Mesendoderm (in vitro differentiated cells): ENCODE measurements around the gene SELENOV.

ENCODE experiments used
- DNase-seq: peaks from one replicate; pipeline ENCODE4 v3.0.0; 2013
- H2AK5ac ChIP-seq: 2 replicates; pipeline ENCODE4 v1.6.1; 2013; ENCODE audit warnings: low read length, inconsistent platforms
- H2BK120ac ChIP-seq: 2 replicates; pipeline ENCODE4 v1.6.1; 2013; ENCODE audit warnings: low read depth, mild to moderate bottlenecking, low read length, moderate library complexity, mixed read lengths
- H2BK15ac ChIP-seq: replicated peaks from 2 replicates; pipeline ENCODE4 v1.6.1; 2013; ENCODE audit warnings: low read depth, mild to moderate bottlenecking, moderate library complexity
- H2BK5ac ChIP-seq: 2 replicates; pipeline ENCODE4 v1.6.1; 2013; ENCODE audit warnings: low read length, inconsistent platforms
- H3K18ac ChIP-seq: 2 replicates; pipeline ENCODE4 v1.6.1; 2013; ENCODE audit warnings: mild to moderate bottlenecking, low read length, mixed read lengths
- H3K23ac ChIP-seq: one replicate; pipeline ENCODE4 v1.6.1; 2013; ENCODE audit warnings: low read length
- H3K27ac ChIP-seq: 2 replicates; pipeline ENCODE4 v1.5.1; 2013; ENCODE audit warnings: low read depth, mild to moderate bottlenecking, inconsistent platforms, low read length, moderate library complexity
- H3K27me3 ChIP-seq: 2 replicates; pipeline ENCODE4 v1.6.1; 2013; ENCODE audit warnings: low read length, control low read depth, mild to moderate bottlenecking, inconsistent platforms; ENCODE audit not compliant: insufficient read depth, poor library complexity
- H3K36me3 ChIP-seq: 2 replicates; pipeline ENCODE4 v1.6.1; 2013; ENCODE audit warnings: low read length, inconsistent platforms; ENCODE audit not compliant: control insufficient read depth, insufficient read depth
- H3K4ac ChIP-seq: one replicate; pipeline ENCODE4 v1.6.1; 2013; ENCODE audit warnings: low read depth, mild to moderate bottlenecking, low read length, moderate library complexity
- H3K4me1 ChIP-seq: 2 replicates; pipeline ENCODE4 v1.6.1; 2013; ENCODE audit warnings: low read depth, low read length, inconsistent platforms; ENCODE audit not compliant: control insufficient read depth
- H3K4me2 ChIP-seq: 2 replicates; pipeline ENCODE4 v1.6.1; 2013; ENCODE audit warnings: low read length
- H3K4me3 ChIP-seq: 2 replicates; pipeline ENCODE4 v1.5.1; 2013; ENCODE audit warnings: mild to moderate bottlenecking, low read length
- H3K56ac ChIP-seq: one replicate; pipeline ENCODE4 v1.6.1; 2013; ENCODE audit warnings: low read length
- H3K79me1 ChIP-seq: 2 replicates; pipeline ENCODE4 v1.6.1; 2013; ENCODE audit warnings: low read length, inconsistent platforms
- H3K79me2 ChIP-seq: 2 replicates; pipeline ENCODE4 v1.6.1; 2013; ENCODE audit warnings: mild to moderate bottlenecking, low read length; ENCODE audit not compliant: control insufficient read depth, insufficient read depth
- H3K9ac ChIP-seq: 2 replicates; pipeline ENCODE4 v1.6.1; 2013; ENCODE audit warnings: low read length, inconsistent platforms
- H4K5ac ChIP-seq: one replicate; pipeline ENCODE4 v1.6.1; 2013; ENCODE audit warnings: low read length
- H4K8ac ChIP-seq: one replicate; pipeline ENCODE4 v1.6.1; 2013; ENCODE audit warnings: low read depth, mild to moderate bottlenecking, control low read depth, low read length, moderate library complexity
- WGBS: extraction: QIAGEN DNeasy Blood & Tissue Kit; methylation state at CpG from one replicate; pipeline ENCODE4 v1.1.7; 2013; ENCODE audit warnings: low lambda C conversion rate, missing lambda C conversion rate; ENCODE audit not compliant: insufficient coverage; ENCODE audit errors: extremely low coverage; 5-methylcytosine and 5-hydroxymethylcytosine counted together

The SELENOV gene

GRCh38 chr19:39500543-39500942, 14.4 kb upstream of the SELENOV start:
- no peaks in the 10 kb centered on the region for H3K79me1 ChIP-seq
- no peak overlapping the region for H3K23ac ChIP-seq
- H4K5ac ChIP-seq, result no peak overlapping the region
- H2BK15ac ChIP-seq, result no peak overlapping the region
- no peak for DNase-seq
- H3K79me2 ChIP-seq, result no peaks in the 10 kb centered on the region
- H3K56ac ChIP-seq, result no peak overlapping the region
- no CpG with 5 or more reads among the region's 4 CpGs for WGBS
- H3K4ac ChIP-seq, result no peak overlapping the region
- H3K4me3 ChIP-seq, result no peak overlapping the region
- peaks cover 17% of the 10 kb centered on the region for H3K27me3 ChIP-seq
- H3K9ac ChIP-seq, result peak overlapping the region; percentile 31
- no peaks in the 10 kb centered on the region for H3K36me3 ChIP-seq
- no peak overlapping the region for H3K18ac ChIP-seq
- H2AK5ac ChIP-seq, result no peak overlapping the region
- no peak overlapping the region for H3K27ac ChIP-seq
- H3K4me2 ChIP-seq, result peak overlapping the region; percentile 26
- no peak overlapping the region for H2BK120ac ChIP-seq
- no peaks in the 10 kb centered on the region for H3K4me1 ChIP-seq
- H2BK5ac ChIP-seq, result no peak overlapping the region
- H4K8ac ChIP-seq, result no peak overlapping the region

GRCh38 chr19:39501340-39501739, 13.6 kb upstream of the SELENOV start:
- Histone ChIP-seq H2BK15ac (no peak overlapping the region), H3K79me2 (no peaks in the 10 kb centered on the region), H3K36me3 (no peaks in the 10 kb centered on the region), H3K4me3 (no peak overlapping the region), H3K18ac (no peak overlapping the region), H2BK5ac (no peak overlapping the region), H3K27me3 (peaks cover 18% of the 10 kb centered on the region), H3K4me1 (no peaks in the 10 kb centered on the region), H3K4ac (no peak overlapping the region), H3K27ac (no peak overlapping the region), H3K4me2 (no peak overlapping the region), H3K23ac (no peak overlapping the region), H3K79me1 (no peaks in the 10 kb centered on the region), H4K8ac (no peak overlapping the region), H3K56ac (no peak overlapping the region), H2AK5ac (no peak overlapping the region), H4K5ac (no peak overlapping the region), H3K9ac (no peak overlapping the region), H2BK120ac (no peak overlapping the region)
- DNase-seq, result no peak
- WGBS, result no CpG with 5 or more reads among the region's 5 CpGs

- no peak overlapping the region for H2AK5ac ChIP-seq
- no peak overlapping the region for H2BK15ac ChIP-seq
- whole genome bisulfite sequencing, result no CpG with 5 or more reads among the region's 69 CpGs
- H3K18ac ChIP-seq, result no peak overlapping the region
- peak overlapping the region; percentile 31 for H3K56ac ChIP-seq
- no peaks in the 10 kb centered on the region for H3K79me1 ChIP-seq
- H3K36me3 ChIP-seq, result no peaks in the 10 kb centered on the region
- H4K5ac ChIP-seq, result no peak overlapping the region
- H3K79me2 ChIP-seq, result no peaks in the 10 kb centered on the region
- no peak overlapping the region for H2BK120ac ChIP-seq
- no peaks in the 10 kb centered on the region for H3K4me1 ChIP-seq
- no peak overlapping the region for H2BK5ac ChIP-seq
- H3K23ac ChIP-seq, result no peak overlapping the region
- H3K27ac ChIP-seq, result no peak overlapping the region
- H3K4ac ChIP-seq, result no peak overlapping the region
- DNase-seq, result peak; percentile 88
- H3K9ac ChIP-seq, result peak overlapping the region; percentile 46
- H3K4me2 ChIP-seq, result no peak overlapping the region
- H3K4me3 ChIP-seq, result no peak overlapping the region
- no peak overlapping the region for H4K8ac ChIP-seq
- H3K27me3 ChIP-seq, result peaks cover 26% of the 10 kb centered on the region
Measured at GRCh38 chr19:39502640-39503417, 12.1 kb upstream of the SELENOV start.

- WGBS, result no CpG with 5 or more reads among the region's 7 CpGs
- Histone ChIP-seq H2BK15ac (no peak overlapping the region), H2BK5ac (no peak overlapping the region), H3K79me2 (no peaks in the 10 kb centered on the region), H3K27ac (no peak overlapping the region), H3K4me3 (no peak overlapping the region), H2BK120ac (no peak overlapping the region), H3K4me2 (no peak overlapping the region), H3K27me3 (peaks cover 15% of the 10 kb centered on the region), H3K36me3 (no peaks in the 10 kb centered on the region), H3K18ac (no peak overlapping the region), H3K4ac (no peak overlapping the region), H3K9ac (no peak overlapping the region), H3K4me1 (no peaks in the 10 kb centered on the region), H2AK5ac (no peak overlapping the region), H4K5ac (no peak overlapping the region), H4K8ac (no peak overlapping the region), H3K79me1 (no peaks in the 10 kb centered on the region), H3K23ac (no peak overlapping the region), H3K56ac (no peak overlapping the region)
- DNase-seq, result no peak
Measured at GRCh38 chr19:39506598-39506943, 8.4 kb upstream of the SELENOV start.

GRCh38 chr19:39506944-39507714, 7.8 kb upstream of the SELENOV start:
- WGBS, result no CpG with 5 or more reads among the region's 96 CpGs
- Histone ChIP-seq H3K9ac (peak overlapping the region; percentile 63), H2BK15ac (no peak overlapping the region), H3K4ac (no peak overlapping the region), H3K79me1 (no peaks in the 10 kb centered on the region), H3K27me3 (peaks cover 15% of the 10 kb centered on the region), H3K23ac (no peak overlapping the region), H3K27ac (no peak overlapping the region), H3K36me3 (no peaks in the 10 kb centered on the region), H4K5ac (no peak overlapping the region), H3K4me3 (peak overlapping the region; percentile 27), H2AK5ac (no peak overlapping the region), H3K4me1 (no peaks in the 10 kb centered on the region), H2BK120ac (no peak overlapping the region), H3K18ac (no peak overlapping the region), H4K8ac (no peak overlapping the region), H2BK5ac (no peak overlapping the region), H3K56ac (peak overlapping the region; percentile 82), H3K4me2 (peak overlapping the region; percentile 79), H3K79me2 (no peaks in the 10 kb centered on the region)
- peak; percentile 86 for DNase-seq
